Naive thymus-derived CD4-positive, alpha-beta T cell (primary cell): ENCODE measurements around the gene ELMO1. TPM values are rescaled to one million over a fixed set of nuclear protein-coding genes. Genes with fewer than 3 reads are reported as not detected.

ENCODE experiments used
- ATAC-seq: fragments of 150-1000 bp; cut with Tn5 transposase; 2 replicates; pipeline ENCODE4 v1.10.0; 2021; ENCODE audit warnings: mild to moderate bottlenecking, moderate library complexity
- CTCF ChIA-PET: fragments of 350-600 bp; sonication (Branson Sonifier 250); formaldehyde crosslinking; loops from one replicate; lab custom pipeline; 2021; ENCODE audit warnings: antibody characterized with exemption; lab: Charles Lee
- POLR2A ChIA-PET: fragments of 350-600 bp; sonication (Branson Sonifier 250); formaldehyde crosslinking; loops from one replicate; lab custom pipeline; 2021; ENCODE audit warnings: antibody characterized with exemption, inconsistent platforms; lab: Charles Lee
- DNase-seq, 9 donors: peaks; one replicate each; pipeline versions ENCODE4 v3.0.0 to v3.0.0-alpha.2; 2020 to 2022; ENCODE audit warnings: mixed read lengths in 1 of 9
- H3K27ac ChIP-seq: one replicate; pipeline ENCODE4 v1.7.0; 2013; ENCODE audit warnings: mild to moderate bottlenecking, low read depth, low read length, moderate library complexity
- H3K27me3 ChIP-seq, 2 donors: one replicate each; pipeline ENCODE4 v1.7.0; 2013; ENCODE audit warnings: low read length in 2 of 2, mild to moderate bottlenecking in 2 of 2, moderate library complexity in 2 of 2; ENCODE audit not compliant: control insufficient read depth in 2 of 2, insufficient read depth in 2 of 2
- H3K36me3 ChIP-seq, 3 experiments: 1 replicate in 2 of 3; 2 replicates in 1 of 3; pipeline ENCODE4 v1.7.0; 2013; ENCODE audit warnings: low read length in 3 of 3, mild to moderate bottlenecking in 3 of 3, moderate library complexity in 1 of 3; ENCODE audit not compliant: insufficient read depth in 3 of 3, control insufficient read depth in 2 of 3
- H3K4me1 ChIP-seq, 2 donors: one replicate each; pipeline ENCODE4 v1.7.0; 2013; ENCODE audit warnings: low read length in 2 of 2, mild to moderate bottlenecking in 2 of 2, moderate library complexity in 1 of 2; ENCODE audit not compliant: control insufficient read depth in 2 of 2, insufficient read depth in 2 of 2
- H3K4me3 ChIP-seq: 2 replicates; pipeline ENCODE4 v1.7.0; 2013; ENCODE audit warnings: mild to moderate bottlenecking, low read length
- H3K9me3 ChIP-seq, 3 experiments: 1 replicate in 2 of 3; 2 replicates in 1 of 3; pipeline ENCODE4 v1.7.0; 2013; ENCODE audit warnings: low read length in 3 of 3; ENCODE audit not compliant: control insufficient read depth in 2 of 3
- H3K27ac Mint-ChIP-seq, 9 donors: one replicate each; pipeline ENCODE4 v1.8.0; 2020 to 2022; ENCODE audit warnings: mixed read lengths in 9 of 9, mild to moderate bottlenecking in 8 of 9, moderate library complexity in 5 of 9, inconsistent platforms in 2 of 9
- H3K27me3 Mint-ChIP-seq, 5 donors: one replicate each; pipeline ENCODE4 v1.8.0; 2021 to 2022; ENCODE audit warnings: mixed read lengths in 5 of 5, mild to moderate bottlenecking in 1 of 5
- H3K36me3 Mint-ChIP-seq, 5 donors: one replicate each; pipeline ENCODE4 v1.8.0; 2020 to 2022; ENCODE audit warnings: mixed read lengths in 5 of 5, mild to moderate bottlenecking in 3 of 5, inconsistent platforms in 1 of 5
- H3K4me1 Mint-ChIP-seq, 7 donors: one replicate each; pipeline ENCODE4 v1.8.0; 2020 to 2022; ENCODE audit warnings: mixed read lengths in 7 of 7, mild to moderate bottlenecking in 3 of 7, inconsistent platforms in 1 of 7
- H3K4me3 Mint-ChIP-seq, 10 donors: one replicate each; pipeline ENCODE4 v1.8.0; 2020 to 2022; ENCODE audit warnings: mild to moderate bottlenecking in 10 of 10, mixed read lengths in 10 of 10, moderate library complexity in 6 of 10, inconsistent platforms in 2 of 10
- H3K9me3 Mint-ChIP-seq, 11 donors: one replicate each; pipeline ENCODE4 v1.8.0; 2020 to 2022; ENCODE audit warnings: mixed read lengths in 11 of 11, mild to moderate bottlenecking in 4 of 11, inconsistent platforms in 1 of 11, moderate library complexity in 1 of 11
- intact Hi-C, 2 donors: fragments of 100-400 bp; cut with micrococcal nuclease; formaldehyde crosslinking; loops; one replicate each; pipeline ENCODE4 v1.15.1; 2023
- polyA plus RNA-seq, 2 donors: library from polyadenylated mRNA; unstranded; fragments of 300-500 nt; fragmentation: Illumina TruSeq; gene quantifications; one replicate each; pipeline ENCODE4 v1.2.3, GENCODE V29; 2021
- total RNA-seq, 6 experiments: library from RNA in 5 of 6; stranded (reverse) in 5 of 6; gene quantifications; 1 replicate in 5 of 6; 2 replicates in 1 of 6; pipeline ENCODE4 v1.2.3 and lab custom pipeline; 2021 to 2026

The ELMO1 gene
- total and polyA plus RNA-seq, 7 experiments from 2014 or later, result 63.6 to 160 (median 124) TPM

GRCh38 chr7:37482953-37483352 lies 34.3 kb upstream of the ELMO1 start:
- Mint-ChIP-seq H3K4me1 (peaks cover 0 to 6% (median 0%) of the 10 kb centered on the region in 7 donors), H3K4me3 (no peak overlapping the region), H3K27me3 (peaks cover 6 to 25% (median 10%) of the 10 kb centered on the region in 5 donors), H3K36me3 (peaks cover 0 to 5% (median 0%) of the 10 kb centered on the region in 5 donors), H3K27ac (no peak overlapping the region), H3K9me3 (peaks cover 0 to 11% (median 5%) of the 10 kb centered on the region in 11 donors)
- CTCF ChIA-PET, result no interaction called here
- H3K9me3 ChIP-seq, result no peaks in the 10 kb centered on the region
- H3K27me3 ChIP-seq, result no peaks in the 10 kb centered on the region
- no peak overlapping the region for H3K4me3 ChIP-seq
- DNase-seq (no peak), ATAC-seq (no peak)
- POLR2A ChIA-PET, result no interaction called here
- no peak overlapping the region for H3K27ac ChIP-seq
- intact Hi-C loops, result no loop called here
- no peaks in the 10 kb centered on the region for H3K36me3 ChIP-seq
- no peaks in the 10 kb centered on the region for H3K4me1 ChIP-seq

GRCh38 chr7:37482505-37482904 lies 33.8 kb upstream of the ELMO1 start:
- intact Hi-C loops, result no loop called here
- ChIA-PET CTCF (no interaction called here), POLR2A (no interaction called here)
- Histone ChIP-seq H3K9me3 (no peaks in the 10 kb centered on the region), H3K4me1 (no peaks in the 10 kb centered on the region), H3K27me3 (no peaks in the 10 kb centered on the region), H3K36me3 (no peaks in the 10 kb centered on the region), H3K27ac (no peak overlapping the region), H3K4me3 (no peak overlapping the region)
- DNase-seq (no peak), ATAC-seq (no peak)
- H3K4me1 Mint-ChIP-seq, result peaks cover 0 to 6% (median 0%) of the 10 kb centered on the region in 7 donors
- peaks cover 0 to 5% (median 0%) of the 10 kb centered on the region in 5 donors for H3K36me3 Mint-ChIP-seq
- H3K9me3 Mint-ChIP-seq, result peaks cover 0 to 11% (median 5%) of the 10 kb centered on the region in 11 donors
- no peak overlapping the region for H3K4me3 Mint-ChIP-seq
- H3K27me3 Mint-ChIP-seq, result peaks cover 6 to 29% (median 10%) of the 10 kb centered on the region in 5 donors
- H3K27ac Mint-ChIP-seq, result no peak overlapping the region

- H3K27me3 Mint-ChIP-seq, result peaks cover 6 to 35% (median 10%) of the 10 kb centered on the region in 5 donors
- H3K36me3 Mint-ChIP-seq, result peaks cover 0 to 5% (median 0%) of the 10 kb centered on the region in 5 donors
- DNase-seq, result no peak
- no peak overlapping the region for H3K4me3 ChIP-seq
- no peaks in the 10 kb centered on the region for H3K4me1 ChIP-seq
- ChIA-PET CTCF (no interaction called here), POLR2A (no interaction called here)
- peaks cover 0 to 6% (median 0%) of the 10 kb centered on the region in 7 donors for H3K4me1 Mint-ChIP-seq
- no peak overlapping the region for H3K4me3 Mint-ChIP-seq
- H3K27me3 ChIP-seq, result no peaks in the 10 kb centered on the region
- intact Hi-C loops, result no loop called here
- no peak for ATAC-seq
- H3K27ac Mint-ChIP-seq, result no peak overlapping the region
- no peaks in the 10 kb centered on the region for H3K36me3 ChIP-seq
- H3K9me3 ChIP-seq, result no peaks in the 10 kb centered on the region
- H3K9me3 Mint-ChIP-seq, result peaks cover 0 to 5% (median 3%) of the 10 kb centered on the region in 11 donors
- no peak overlapping the region for H3K27ac ChIP-seq
Observed at GRCh38 chr7:37481722-37482288, 33.1 kb upstream of the ELMO1 start.

- ChIA-PET POLR2A (no interaction called here), CTCF (no interaction called here)
- Mint-ChIP-seq H3K4me3 (no peak overlapping the region), H3K27me3 (peaks cover 6 to 41% (median 10%) of the 10 kb centered on the region in 5 donors), H3K9me3 (peaks cover 0 to 5% (median 1%) of the 10 kb centered on the region in 11 donors), H3K27ac (no peak overlapping the region), H3K36me3 (peaks cover 0 to 5% (median 0%) of the 10 kb centered on the region in 5 donors), H3K4me1 (peaks cover 0 to 6% (median 0%) of the 10 kb centered on the region in 7 donors)
- no peaks in the 10 kb centered on the region for H3K9me3 ChIP-seq
- no peaks in the 10 kb centered on the region for H3K27me3 ChIP-seq
- no peaks in the 10 kb centered on the region for H3K36me3 ChIP-seq
- ATAC-seq (no peak), DNase-seq (no peak)
- intact Hi-C loops, result no loop called here
- no peak overlapping the region for H3K4me3 ChIP-seq
- no peaks in the 10 kb centered on the region for H3K4me1 ChIP-seq
- no peak overlapping the region for H3K27ac ChIP-seq
Observed at GRCh38 chr7:37481154-37481553, 32.5 kb upstream of the ELMO1 start.

DNA sequence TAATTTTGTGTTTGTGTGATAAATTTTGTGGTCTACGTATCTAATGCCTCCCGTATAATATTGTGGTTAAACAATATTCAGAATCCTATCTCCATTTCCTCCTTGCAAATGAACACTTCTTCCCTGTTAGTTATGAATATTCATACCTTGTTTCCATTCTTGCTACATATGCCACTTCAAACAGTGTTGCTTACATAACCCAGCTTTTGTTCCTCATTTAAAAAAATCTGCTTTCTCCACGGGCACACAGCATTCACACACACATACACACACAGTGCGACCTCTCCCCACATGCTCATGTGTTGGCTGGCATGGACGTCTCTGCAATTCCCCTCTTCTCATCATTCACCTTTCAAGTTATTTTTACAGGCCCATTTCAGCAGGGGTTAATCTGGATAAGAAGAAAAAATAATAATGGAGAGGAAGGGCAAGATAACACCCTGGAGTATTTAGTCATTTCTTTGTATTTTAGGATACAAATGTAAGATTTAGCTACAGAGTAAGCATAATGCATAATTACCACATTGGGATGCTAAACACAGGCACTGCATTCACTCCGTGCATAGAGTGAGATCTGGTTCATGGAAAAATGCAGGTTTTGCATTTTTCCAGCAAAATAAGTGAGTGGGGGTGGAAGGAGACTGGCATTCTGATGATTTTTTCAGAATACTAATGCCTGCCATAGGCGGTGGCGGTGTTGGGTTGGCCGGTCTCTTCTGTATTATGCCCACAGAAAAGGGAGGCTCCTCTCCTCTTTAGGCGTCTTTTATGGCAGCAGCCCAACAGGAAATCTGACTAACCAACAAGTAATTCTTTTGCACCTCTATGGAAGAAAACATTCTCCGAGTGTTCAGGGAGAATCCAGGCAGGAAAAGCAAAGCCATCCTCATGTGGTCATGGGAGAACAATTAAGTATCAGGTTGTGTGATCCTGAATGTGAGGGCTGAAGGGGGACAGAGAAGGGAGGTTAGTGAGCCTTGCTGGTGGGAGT lies 31.7 kb upstream of the ELMO1 start:
- H3K27ac Mint-ChIP-seq, result no peak overlapping the region
- peaks cover 6 to 40% (median 10%) of the 10 kb centered on the region in 5 donors for H3K27me3 Mint-ChIP-seq
- ATAC-seq (peak; percentile 48), DNase-seq (no peak)
- H3K9me3 Mint-ChIP-seq, result peaks cover 0 to 5% (median 0%) of the 10 kb centered on the region in 11 donors
- Histone ChIP-seq H3K27me3 (no peaks in the 10 kb centered on the region), H3K9me3 (no peaks in the 10 kb centered on the region), H3K27ac (no peak overlapping the region), H3K36me3 (no peaks in the 10 kb centered on the region), H3K4me1 (no peaks in the 10 kb centered on the region), H3K4me3 (no peak overlapping the region)
- intact Hi-C loops, result no loop called here
- H3K36me3 Mint-ChIP-seq, result peaks cover 0 to 5% (median 0%) of the 10 kb centered on the region in 5 donors
- ChIA-PET CTCF (no interaction called here), POLR2A (no interaction called here)
- peaks cover 0 to 6% (median 0%) of the 10 kb centered on the region in 7 donors for H3K4me1 Mint-ChIP-seq
- no peak overlapping the region for H3K4me3 Mint-ChIP-seq

- H3K4me1 Mint-ChIP-seq, result peaks cover 0 to 6% (median 0%) of the 10 kb centered on the region in 7 donors
- H3K27me3 Mint-ChIP-seq, result peaks cover 5 to 53% (median 12%) of the 10 kb centered on the region in 5 donors
- no peak overlapping the region for H3K4me3 ChIP-seq
- H3K9me3 ChIP-seq, result no peaks in the 10 kb centered on the region
- peaks cover 0 to 5% (median 0%) of the 10 kb centered on the region in 5 donors for H3K36me3 Mint-ChIP-seq
- ChIA-PET CTCF (interaction anchor here (0.6 kb wide), 1 partner anchor 161 kb away, joined by 3 read pairs; no protein-coding TSS in a partner anchor), POLR2A (no interaction called here)
- H3K36me3 ChIP-seq, result no peaks in the 10 kb centered on the region
- no peak overlapping the region for H3K27ac Mint-ChIP-seq
- H3K27ac ChIP-seq, result no peak overlapping the region
- intact Hi-C loops, result no loop called here
- DNase-seq (no peak), ATAC-seq (no peak)
- no peaks in the 10 kb centered on the region for H3K27me3 ChIP-seq
- H3K9me3 Mint-ChIP-seq, result peaks cover 0 to 5% (median 0%) of the 10 kb centered on the region in 11 donors
- no peaks in the 10 kb centered on the region for H3K4me1 ChIP-seq
- no peak overlapping the region for H3K4me3 Mint-ChIP-seq
Observed at GRCh38 chr7:37476881-37477450, 28.3 kb upstream of the ELMO1 start.
